ENCODE results near the gene CREB3L1.

Gene CREB3L1

DNA sequence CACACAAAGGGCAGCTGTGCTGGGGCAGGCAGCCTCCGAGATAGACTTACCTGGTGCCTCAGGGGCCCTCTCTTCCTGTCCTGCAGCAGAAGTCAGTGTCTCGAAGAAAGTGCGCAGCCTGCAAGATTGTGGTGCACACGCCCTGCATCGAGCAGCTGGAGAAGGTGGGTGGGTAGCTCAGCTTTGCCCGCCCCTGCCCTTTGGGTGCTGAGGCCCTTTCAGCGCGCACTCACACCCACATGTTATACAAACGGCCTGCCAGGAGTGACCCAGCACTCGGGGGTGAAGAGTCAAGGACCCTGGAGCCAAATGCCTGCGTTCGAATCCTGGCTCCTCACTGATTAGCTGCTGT is 90.4 kb downstream of the CREB3L1 start:
- DNase-seq = no peak

DNA sequence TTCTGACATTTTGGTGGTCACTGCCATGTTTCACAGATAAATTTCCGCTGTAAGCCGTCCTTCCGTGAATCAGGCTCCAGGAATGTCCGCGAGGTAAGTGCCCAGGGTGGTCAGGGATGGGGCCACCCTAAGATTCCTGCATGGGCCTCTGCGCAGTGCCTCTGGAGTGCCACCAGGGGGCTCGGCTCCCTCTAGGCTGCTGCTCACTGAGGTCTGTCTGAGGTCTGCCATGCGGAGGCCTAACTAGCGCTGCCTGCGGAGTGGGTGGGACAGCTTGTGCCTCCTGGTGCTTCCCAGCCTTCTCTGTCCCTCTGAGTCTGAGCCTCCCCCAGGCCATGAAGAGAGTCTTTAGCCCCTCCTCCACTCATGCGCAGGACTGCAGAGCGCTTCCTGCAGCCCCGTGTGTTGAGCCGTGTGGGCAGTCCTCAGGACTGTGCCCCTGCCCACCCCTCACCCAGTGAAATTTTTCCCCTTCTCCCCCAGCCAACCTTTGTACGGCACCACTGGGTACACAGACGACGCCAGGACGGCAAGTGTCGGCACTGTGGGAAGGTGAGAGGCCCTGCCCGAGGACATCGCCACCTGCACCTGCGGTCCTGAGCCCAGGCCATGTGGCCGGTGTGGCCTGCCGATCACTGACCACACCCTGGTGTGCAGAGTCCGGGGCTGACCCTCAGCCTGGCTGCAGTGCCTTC is 92.1 kb downstream of the CREB3L1 start:
- peak; percentile 59 for DNase-seq

DNA sequence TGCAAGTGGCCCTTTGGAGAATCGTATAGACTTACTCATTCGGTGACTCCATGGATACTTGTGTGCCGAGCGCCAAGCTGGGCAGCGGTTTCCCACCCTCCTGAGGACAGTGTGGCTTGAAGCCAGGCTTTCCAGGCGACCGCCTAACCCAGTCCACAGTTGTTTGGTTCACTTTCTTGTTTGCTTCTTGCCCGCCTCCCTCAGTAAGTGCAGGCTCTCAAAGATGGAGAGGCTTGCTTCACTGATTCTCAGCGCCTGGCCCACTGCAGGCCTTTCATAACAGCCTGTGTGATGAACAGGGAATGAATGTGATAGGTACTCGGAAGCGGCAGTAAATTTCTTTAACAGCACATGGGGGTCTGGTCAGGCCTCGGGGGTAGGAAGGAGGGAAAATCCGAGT is 92.8 kb downstream of the CREB3L1 start:
- no peak for DNase-seq
